WTC11 (cell line): ENCODE measurements around the gene HPS3. TPM values are rescaled to one million over a fixed set of nuclear protein-coding genes. Genes with fewer than 3 reads are reported as not detected.

Experiments
- ATAC-seq: fragments of 200-7000 bp; cut with Tn5 transposase; 2 replicates; pipeline ENCODE4 v1.10.0; 2021; ENCODE audit warnings: mild to moderate bottlenecking, moderate library complexity
- CTCF ChIA-PET: fragments of 300-600 bp; sonication (Branson Sonifier 250); formaldehyde crosslinking; loops from one replicate; lab custom pipeline; 2021; ENCODE audit warnings: antibody characterized with exemption; lab: Charles Lee
- POLR2A ChIA-PET: fragments of 350-600 bp; sonication (Branson Sonifier 250); formaldehyde crosslinking; loops from one replicate; lab custom pipeline; 2021; ENCODE audit warnings: antibody characterized with exemption; lab: Charles Lee
- DNase-seq: peaks from one replicate; pipeline ENCODE4 v3.0.0; 2021; ENCODE audit warnings: low spot score
- H3K27ac Mint-ChIP-seq: 2 replicates; pipeline ENCODE4 v1.8.0; 2021; ENCODE audit warnings: mixed read lengths
- H3K27me3 Mint-ChIP-seq: 2 replicates; pipeline ENCODE4 v1.8.0; 2021; ENCODE audit warnings: low read depth, mild to moderate bottlenecking, moderate library complexity, mixed read lengths
- H3K36me3 Mint-ChIP-seq: 2 replicates; pipeline ENCODE4 v1.8.0; 2021; ENCODE audit warnings: mixed read lengths
- H3K4me1 Mint-ChIP-seq: 2 replicates; pipeline ENCODE4 v1.8.0; 2022; ENCODE audit warnings: mixed read lengths
- H3K4me3 Mint-ChIP-seq: 2 replicates; pipeline ENCODE4 v1.8.0; 2021; ENCODE audit warnings: mild to moderate bottlenecking, moderate library complexity, mixed read lengths
- H3K9me3 Mint-ChIP-seq: 2 replicates; pipeline ENCODE4 v1.8.0; 2021; ENCODE audit warnings: mixed read lengths
- ATF1 ChIP-seq: sonication (generic); formaldehyde crosslinking; IDR thresholded peaks from 2 replicates; pipeline ENCODE4 v1.8.1; 2023; ENCODE audit warnings: mild to moderate bottlenecking, moderate library complexity, missing genetic modification reagents
- ATF6 ChIP-seq: sonication (generic); formaldehyde crosslinking; IDR thresholded peaks from 2 replicates; pipeline ENCODE4 v1.8.1; 2023; ENCODE audit warnings: mild to moderate bottlenecking, missing genetic modification reagents
- CREM ChIP-seq: sonication (generic); formaldehyde crosslinking; IDR thresholded peaks from 2 replicates; pipeline ENCODE4 v1.8.1; 2022; ENCODE audit warnings: mild to moderate bottlenecking, missing genetic modification reagents, moderate library complexity
- EMX1 ChIP-seq: fragments of 250-450 bp; sonication (Bioruptor Pico); IDR thresholded peaks from 2 replicates; pipeline ENCODE4 v1.8.0; 2021; ENCODE audit warnings: mild to moderate bottlenecking
- ESRRA ChIP-seq: sonication (generic); formaldehyde crosslinking; IDR thresholded peaks from 2 replicates; pipeline ENCODE4 v1.8.1; 2022; ENCODE audit warnings: mild to moderate bottlenecking, missing genetic modification reagents, borderline replicate concordance
- FOXK1 ChIP-seq: sonication (generic); formaldehyde crosslinking; IDR thresholded peaks from 2 replicates; pipeline ENCODE4 v1.8.0; 2022; ENCODE audit warnings: mild to moderate bottlenecking, moderate library complexity, missing genetic modification reagents
- GABPB1 ChIP-seq: sonication (generic); formaldehyde crosslinking; IDR thresholded peaks from 2 replicates; pipeline ENCODE4 v1.8.1; 2023; ENCODE audit warnings: mild to moderate bottlenecking, missing genetic modification reagents
- GRHL2 ChIP-seq: fragments of 250-450 bp; sonication (Bioruptor Pico); IDR thresholded peaks from 2 replicates; pipeline ENCODE4 v1.8.0; 2022; ENCODE audit warnings: mild to moderate bottlenecking, moderate library complexity; ENCODE audit not compliant: insufficient replicate concordance, severe bottlenecking
- JAZF1 ChIP-seq: fragments of 250-450 bp; sonication (Bioruptor Pico); IDR thresholded peaks from 2 replicates; pipeline ENCODE4 v1.9.0; 2021; ENCODE audit warnings: moderate library complexity, mild to moderate bottlenecking, inconsistent platforms
- KAT7 ChIP-seq: sonication (generic); formaldehyde crosslinking; IDR thresholded peaks from 2 replicates; pipeline ENCODE4 v1.8.1; 2023; ENCODE audit warnings: missing genetic modification reagents, mild to moderate bottlenecking, borderline replicate concordance
- OVOL2 ChIP-seq: fragments of 250-450 bp; sonication (Bioruptor Pico); IDR thresholded peaks from 2 replicates; pipeline ENCODE4 v1.9.0; 2021; ENCODE audit warnings: mild to moderate bottlenecking, borderline replicate concordance
- RORB ChIP-seq: fragments of 250-450 bp; sonication (Bioruptor Pico); IDR thresholded peaks from 2 replicates; pipeline ENCODE4 v1.9.0; 2021; ENCODE audit warnings: mild to moderate bottlenecking
- SOX15 ChIP-seq: fragments of 250-450 bp; sonication (Bioruptor Pico); IDR thresholded peaks from 2 replicates; pipeline ENCODE4 v1.9.0; 2021; ENCODE audit warnings: mild to moderate bottlenecking
- SP1 ChIP-seq: sonication (generic); formaldehyde crosslinking; conservative IDR thresholded peaks from 2 replicates; pipeline ENCODE4 v1.8.1; 2022; ENCODE audit warnings: missing genetic modification reagents
- TEAD1 ChIP-seq: sonication (generic); formaldehyde crosslinking; IDR thresholded peaks from 2 replicates; pipeline ENCODE4 v1.8.0; 2022; ENCODE audit warnings: mild to moderate bottlenecking, missing genetic modification reagents
- ZNF121 ChIP-seq: sonication (generic); formaldehyde crosslinking; IDR thresholded peaks from 2 replicates; pipeline ENCODE4 v1.8.0; 2023; ENCODE audit warnings: missing genetic modification reagents
- ZNF219 ChIP-seq: sonication (generic); formaldehyde crosslinking; IDR thresholded peaks from 2 replicates; pipeline ENCODE4 v1.8.0; 2023; ENCODE audit warnings: missing genetic modification reagents, mild to moderate bottlenecking, borderline replicate concordance
- ZNF281 ChIP-seq: sonication (generic); formaldehyde crosslinking; IDR thresholded peaks from 2 replicates; pipeline ENCODE4 v1.8.0; 2023; ENCODE audit warnings: mild to moderate bottlenecking, missing genetic modification reagents
- total RNA-seq: library from RNA; stranded (reverse); gene quantifications from 3 replicates; pipeline ENCODE4 v1.2.3, GENCODE V29; 2021
- TF ChIP-seq, protein P1 (sequence below): fragments of 250-450 bp; sonication (Bioruptor Pico); IDR thresholded peaks from 2 replicates; pipeline ENCODE4 v1.9.0; 2021; ENCODE audit warnings: mild to moderate bottlenecking
- TF ChIP-seq, protein P2 (sequence below): sonication (generic); formaldehyde crosslinking; IDR thresholded peaks from 2 replicates; pipeline ENCODE4 v1.8.1; 2023; ENCODE audit warnings: mild to moderate bottlenecking, missing genetic modification reagents, borderline replicate concordance
- TF ChIP-seq, protein P3 (sequence below): sonication (generic); formaldehyde crosslinking; conservative IDR thresholded peaks from 2 replicates; pipeline ENCODE4 v1.8.1; 2022; ENCODE audit warnings: mild to moderate bottlenecking, missing genetic modification reagents
- TF ChIP-seq, protein P4 (sequence below): sonication (generic); formaldehyde crosslinking; IDR thresholded peaks from 2 replicates; pipeline ENCODE4 v1.8.1; 2023; ENCODE audit warnings: mild to moderate bottlenecking, moderate library complexity, missing genetic modification reagents

HPS3 gene
- total RNA-seq, 1 experiment from 2014 or later: 51.3 TPM

DNA sequence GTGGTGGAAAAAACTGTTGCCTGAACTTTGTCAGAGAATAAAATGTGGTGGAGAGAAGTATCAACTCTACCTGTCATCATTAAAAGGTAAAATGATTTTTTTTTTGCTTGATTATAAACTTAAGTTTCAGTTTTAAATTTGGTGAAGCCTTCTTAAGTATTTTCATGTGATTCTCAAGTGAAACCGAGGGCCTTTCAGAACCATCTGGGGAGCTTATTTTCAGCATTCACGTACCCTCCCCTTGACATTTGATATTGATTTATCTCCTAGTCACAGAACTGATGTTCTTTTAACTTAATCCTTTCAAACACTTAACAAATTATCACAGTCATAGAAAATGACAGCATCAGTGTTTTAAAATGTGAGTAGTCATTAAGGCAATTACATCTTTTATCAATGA lies 38.5 kb downstream of the HPS3 start:
- H3K36me3 Mint-ChIP-seq: peaks cover 82% of the 10 kb centered on the region
- CTCF ChIA-PET: no interaction called here
- H3K27me3 Mint-ChIP-seq: no peaks in the 10 kb centered on the region
- no peak for ATAC-seq
- no peak for TF ChIP-seq ZNF219 (CRISPR knock-in tag)
- TF ChIP-seq, protein P1, sequence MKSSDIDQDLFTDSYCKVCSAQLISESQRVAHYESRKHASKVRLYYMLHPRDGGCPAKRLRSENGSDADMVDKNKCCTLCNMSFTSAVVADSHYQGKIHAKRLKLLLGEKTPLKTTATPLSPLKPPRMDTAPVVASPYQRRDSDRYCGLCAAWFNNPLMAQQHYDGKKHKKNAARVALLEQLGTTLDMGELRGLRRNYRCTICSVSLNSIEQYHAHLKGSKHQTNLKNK (CRISPR knock-in tag): no peak
- no peak for TF ChIP-seq ESRRA (CRISPR knock-in tag)
- no peak for TF ChIP-seq EMX1
- no peak for TF ChIP-seq RORB (CRISPR knock-in tag)
- TF ChIP-seq, protein P2, sequence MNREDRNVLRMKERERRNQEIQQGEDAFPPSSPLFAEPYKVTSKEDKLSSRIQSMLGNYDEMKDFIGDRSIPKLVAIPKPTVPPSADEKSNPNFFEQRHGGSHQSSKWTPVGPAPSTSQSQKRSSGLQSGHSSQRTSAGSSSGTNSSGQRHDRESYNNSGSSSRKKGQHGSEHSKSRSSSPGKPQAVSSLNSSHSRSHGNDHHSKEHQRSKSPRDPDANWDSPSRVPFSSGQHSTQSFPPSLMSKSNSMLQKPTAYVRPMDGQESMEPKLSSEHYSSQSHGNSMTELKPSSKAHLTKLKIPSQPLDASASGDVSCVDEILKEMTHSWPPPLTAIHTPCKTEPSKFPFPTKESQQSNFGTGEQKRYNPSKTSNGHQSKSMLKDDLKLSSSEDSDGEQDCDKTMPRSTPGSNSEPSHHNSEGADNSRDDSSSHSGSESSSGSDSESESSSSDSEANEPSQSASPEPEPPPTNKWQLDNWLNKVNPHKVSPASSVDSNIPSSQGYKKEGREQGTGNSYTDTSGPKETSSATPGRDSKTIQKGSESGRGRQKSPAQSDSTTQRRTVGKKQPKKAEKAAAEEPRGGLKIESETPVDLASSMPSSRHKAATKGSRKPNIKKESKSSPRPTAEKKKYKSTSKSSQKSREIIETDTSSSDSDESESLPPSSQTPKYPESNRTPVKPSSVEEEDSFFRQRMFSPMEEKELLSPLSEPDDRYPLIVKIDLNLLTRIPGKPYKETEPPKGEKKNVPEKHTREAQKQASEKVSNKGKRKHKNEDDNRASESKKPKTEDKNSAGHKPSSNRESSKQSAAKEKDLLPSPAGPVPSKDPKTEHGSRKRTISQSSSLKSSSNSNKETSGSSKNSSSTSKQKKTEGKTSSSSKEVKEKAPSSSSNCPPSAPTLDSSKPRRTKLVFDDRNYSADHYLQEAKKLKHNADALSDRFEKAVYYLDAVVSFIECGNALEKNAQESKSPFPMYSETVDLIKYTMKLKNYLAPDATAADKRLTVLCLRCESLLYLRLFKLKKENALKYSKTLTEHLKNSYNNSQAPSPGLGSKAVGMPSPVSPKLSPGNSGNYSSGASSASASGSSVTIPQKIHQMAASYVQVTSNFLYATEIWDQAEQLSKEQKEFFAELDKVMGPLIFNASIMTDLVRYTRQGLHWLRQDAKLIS (CRISPR knock-in tag): no peak
- no peak for TF ChIP-seq OVOL2 (CRISPR knock-in tag)
- no peak for TF ChIP-seq FOXK1 (CRISPR knock-in tag)
- TF ChIP-seq, protein P3, sequence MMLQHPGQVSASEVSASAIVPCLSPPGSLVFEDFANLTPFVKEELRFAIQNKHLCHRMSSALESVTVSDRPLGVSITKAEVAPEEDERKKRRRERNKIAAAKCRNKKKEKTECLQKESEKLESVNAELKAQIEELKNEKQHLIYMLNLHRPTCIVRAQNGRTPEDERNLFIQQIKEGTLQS (CRISPR knock-in tag): no peak
- TF ChIP-seq TEAD1 (CRISPR knock-in tag): no peak
- no peak for TF ChIP-seq SP1
- TF ChIP-seq, protein P4, sequence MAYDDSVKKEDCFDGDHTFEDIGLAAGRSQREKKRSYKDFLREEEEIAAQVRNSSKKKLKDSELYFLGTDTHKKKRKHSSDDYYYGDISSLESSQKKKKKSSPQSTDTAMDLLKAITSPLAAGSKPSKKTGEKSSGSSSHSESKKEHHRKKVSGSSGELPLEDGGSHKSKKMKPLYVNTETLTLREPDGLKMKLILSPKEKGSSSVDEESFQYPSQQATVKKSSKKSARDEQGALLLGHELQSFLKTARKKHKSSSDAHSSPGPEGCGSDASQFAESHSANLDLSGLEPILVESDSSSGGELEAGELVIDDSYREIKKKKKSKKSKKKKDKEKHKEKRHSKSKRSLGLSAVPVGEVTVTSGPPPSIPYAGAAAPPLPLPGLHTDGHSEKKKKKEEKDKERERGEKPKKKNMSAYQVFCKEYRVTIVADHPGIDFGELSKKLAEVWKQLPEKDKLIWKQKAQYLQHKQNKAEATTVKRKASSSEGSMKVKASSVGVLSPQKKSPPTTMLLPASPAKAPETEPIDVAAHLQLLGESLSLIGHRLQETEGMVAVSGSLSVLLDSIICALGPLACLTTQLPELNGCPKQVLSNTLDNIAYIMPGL: no peak
- no peak for TF ChIP-seq KAT7 (CRISPR knock-in tag)
- no peak for TF ChIP-seq GABPB1 (CRISPR knock-in tag)
- TF ChIP-seq ATF6: no peak
- TF ChIP-seq CREM: no peak
- no peak for TF ChIP-seq GRHL2 (CRISPR knock-in tag)
- no peak for TF ChIP-seq SOX15 (CRISPR knock-in tag)
- peaks cover 4% of the 10 kb centered on the region; the same call in 1 of the 2 replicates for H3K9me3 Mint-ChIP-seq
- POLR2A ChIA-PET: no interaction called here
- H3K27ac Mint-ChIP-seq: no peak overlapping the region
- H3K4me1 Mint-ChIP-seq: no peaks in the 10 kb centered on the region
- H3K4me3 Mint-ChIP-seq: no peak overlapping the region
- DNase-seq: no peak

DNA sequence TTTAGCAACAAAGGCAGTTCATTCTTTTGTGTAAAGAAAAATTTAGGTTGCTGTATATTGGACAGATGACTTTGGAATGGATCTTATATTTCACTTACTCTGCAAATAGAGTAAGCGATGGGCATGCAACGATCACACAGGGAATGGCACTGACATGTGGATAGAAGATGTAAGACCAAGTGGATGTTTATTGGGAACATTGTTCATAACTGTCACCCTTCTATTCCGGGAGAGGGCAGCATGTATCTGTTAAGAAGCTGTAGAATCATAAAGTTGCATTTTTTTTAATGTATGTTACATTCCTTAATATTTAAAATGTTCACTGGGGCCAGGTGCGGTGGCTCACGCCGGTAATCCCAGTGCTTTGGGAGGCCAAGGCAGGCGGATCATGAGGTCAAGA lies 41.2 kb downstream of the HPS3 start:
- ChIA-PET CTCF (no interaction called here), POLR2A (no interaction called here)
- ATAC-seq: no peak
- H3K27ac Mint-ChIP-seq: no peak overlapping the region
- peaks cover 86% of the 10 kb centered on the region for H3K36me3 Mint-ChIP-seq
- H3K4me3 Mint-ChIP-seq: no peak overlapping the region
- H3K27me3 Mint-ChIP-seq: no peaks in the 10 kb centered on the region
- no peak for DNase-seq
- no peaks in the 10 kb centered on the region for H3K4me1 Mint-ChIP-seq
- H3K9me3 Mint-ChIP-seq: peaks cover 12% of the 10 kb centered on the region
- no peak for TF ChIP-seq ZNF121 (CRISPR knock-in tag)
- TF ChIP-seq, protein P4: no peak
- TF ChIP-seq KAT7 (CRISPR knock-in tag): no peak
- no peak for TF ChIP-seq FOXK1 (CRISPR knock-in tag)
- no peak for TF ChIP-seq RORB (CRISPR knock-in tag)
- no peak for TF ChIP-seq ESRRA (CRISPR knock-in tag)
- TF ChIP-seq ATF1: no peak
- no peak for TF ChIP-seq TEAD1 (CRISPR knock-in tag)
- TF ChIP-seq JAZF1 (CRISPR knock-in tag): no peak
- TF ChIP-seq ZNF281: no peak
